Measurements from ENCODE around the gene BAIAP3.
"Not testable (repeated sequence)": the region's sequence is repeated elsewhere in the genome, so short reads cannot be mapped to it uniquely, and the experiment has no call there.

The BAIAP3 gene

GRCh38 chr16:1318268-1318545, 15.2 kb upstream of the BAIAP3 start:
- no peak for DNase-seq (ENCODE audit: low read depth)

DNA sequence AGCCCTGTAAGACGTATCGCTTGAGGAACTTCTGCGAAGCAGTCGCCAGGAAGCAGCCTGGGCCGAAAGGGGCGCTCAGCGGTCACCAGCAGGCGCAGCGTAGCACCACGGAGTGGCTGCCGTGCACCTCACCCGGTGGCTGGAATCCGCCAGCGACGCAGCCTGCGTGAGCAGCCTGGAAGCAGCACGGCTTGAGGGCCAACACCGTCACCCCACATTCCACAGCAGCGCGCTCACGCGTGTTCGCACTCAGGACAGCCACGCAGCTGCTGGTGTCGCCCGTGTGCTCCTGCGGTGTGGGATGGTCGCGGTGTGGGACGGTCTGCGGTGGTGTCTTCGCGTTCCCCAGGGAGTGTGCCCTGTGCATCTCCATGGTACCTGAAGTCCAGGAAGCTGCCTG, 14.4 kb upstream of the BAIAP3 start:
- DNase-seq (ENCODE audit: low read depth) = no peak

DNA sequence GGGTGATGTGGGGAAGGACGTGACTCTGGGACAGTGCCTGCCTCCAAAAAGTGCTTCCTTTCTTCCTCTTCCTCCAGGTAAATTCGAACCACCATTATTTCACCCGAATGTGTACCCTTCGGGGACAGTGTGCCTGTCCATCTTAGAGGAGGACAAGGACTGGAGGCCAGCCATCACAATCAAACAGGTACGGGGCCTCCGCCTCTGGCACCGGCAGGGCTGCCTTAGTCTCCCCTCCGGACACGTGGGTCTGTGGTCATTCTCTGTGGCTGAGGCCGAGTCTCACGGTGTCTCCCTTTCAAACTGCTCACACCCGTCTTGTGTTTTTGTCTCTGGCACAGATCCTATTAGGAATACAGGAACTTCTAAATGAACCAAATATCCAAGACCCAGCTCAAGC, 13.3 kb upstream of the BAIAP3 start:
- DNase-seq (ENCODE audit: low read depth) = no peak

GRCh38 chr16:1320658-1321240, 12.7 kb upstream of the BAIAP3 start:
- no peak for DNase-seq (ENCODE audit: low read depth)

DNA sequence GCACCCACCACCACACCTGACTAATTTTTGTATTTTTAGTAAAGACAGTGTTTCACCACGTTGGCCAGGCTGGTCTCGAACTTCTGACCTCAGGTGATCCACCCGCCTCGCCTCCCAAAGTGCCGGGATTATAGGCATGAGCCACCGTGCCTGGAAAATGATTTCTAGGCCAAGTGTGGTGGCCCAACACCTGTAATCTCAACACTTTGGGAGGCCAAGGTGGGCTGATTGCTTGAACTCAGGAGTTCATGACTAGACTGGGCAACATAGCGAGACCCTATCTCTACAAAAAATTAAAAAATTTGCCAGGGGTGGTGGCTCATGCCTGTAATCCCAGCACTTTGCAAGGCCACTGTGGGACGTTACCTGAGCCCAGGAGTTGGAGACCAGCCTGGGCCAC, 11.0 kb upstream of the BAIAP3 start:
- no peak for DNase-seq (ENCODE audit: low read depth)

- no peak for DNase-seq (ENCODE audit: low read depth)
These were observed 9.9 kb upstream of the BAIAP3 start for GRCh38 chr16:1323296-1324239.

- no peak for DNase-seq (ENCODE audit: low read depth)
These were observed 9.1 kb upstream of the BAIAP3 start for GRCh38 chr16:1324286-1324826.

DNA sequence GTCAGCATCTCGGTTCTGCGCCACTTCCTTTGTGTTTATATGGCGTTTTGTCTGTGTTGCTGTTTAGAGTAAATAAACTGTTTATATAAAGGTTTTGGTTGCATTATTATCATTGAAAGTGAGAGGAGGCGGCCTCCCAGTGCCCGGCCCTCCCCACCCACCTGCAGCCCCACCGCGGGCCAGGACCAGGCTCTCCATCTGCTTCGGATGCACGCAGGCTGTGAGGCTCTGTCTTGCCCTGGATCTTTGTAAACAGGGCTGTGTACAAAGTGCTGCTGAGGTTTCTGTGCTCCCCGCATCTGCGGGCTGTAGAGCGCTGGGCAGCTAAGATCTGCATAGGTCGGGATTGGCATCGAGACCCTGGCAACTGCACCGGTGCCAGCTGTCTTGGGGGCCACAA, 8.2 kb upstream of the BAIAP3 start:
- DNase-seq (ENCODE audit: low read depth) = no peak

DNA sequence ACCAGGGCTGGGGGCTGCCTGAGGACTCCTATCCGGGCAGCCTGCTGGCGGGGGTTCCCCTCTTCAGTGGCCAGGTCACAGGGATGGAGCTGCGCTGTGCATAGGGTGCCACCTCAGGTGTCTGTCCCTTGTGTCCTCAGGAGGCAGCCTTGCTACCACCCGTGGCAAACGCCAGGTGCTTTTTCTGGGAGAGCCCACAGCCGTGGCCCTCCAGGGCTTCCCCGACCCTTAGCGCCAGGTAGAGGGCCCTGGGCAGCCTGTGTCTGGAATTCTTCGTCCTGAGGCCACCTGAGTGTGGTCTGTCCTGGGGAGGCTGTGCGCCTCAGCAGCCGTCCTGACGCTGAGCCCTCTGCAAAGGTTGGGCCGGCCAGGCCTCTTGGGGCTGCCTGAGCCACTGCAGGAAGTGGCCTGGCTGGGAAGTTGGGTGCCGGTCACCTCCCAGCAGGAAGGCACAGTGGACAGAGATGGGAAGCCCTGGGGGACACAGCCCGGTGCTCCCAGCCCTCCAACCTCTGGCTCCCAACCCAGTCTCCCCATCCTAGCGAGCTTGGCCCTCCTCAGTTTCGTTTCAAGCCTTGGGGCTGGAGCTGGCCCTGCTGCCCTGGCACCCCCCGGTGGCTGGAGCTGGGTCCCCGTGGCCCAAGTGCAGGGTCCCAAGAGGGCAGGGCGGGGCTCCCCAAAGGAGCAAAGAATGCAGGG, 7.6 kb upstream of the BAIAP3 start:
- DNase-seq (ENCODE audit: low read depth) = no peak

- DNase-seq (ENCODE audit: low read depth) = no peak
These were observed 7.1 kb upstream of the BAIAP3 start for GRCh38 chr16:1326391-1326790.

DNA sequence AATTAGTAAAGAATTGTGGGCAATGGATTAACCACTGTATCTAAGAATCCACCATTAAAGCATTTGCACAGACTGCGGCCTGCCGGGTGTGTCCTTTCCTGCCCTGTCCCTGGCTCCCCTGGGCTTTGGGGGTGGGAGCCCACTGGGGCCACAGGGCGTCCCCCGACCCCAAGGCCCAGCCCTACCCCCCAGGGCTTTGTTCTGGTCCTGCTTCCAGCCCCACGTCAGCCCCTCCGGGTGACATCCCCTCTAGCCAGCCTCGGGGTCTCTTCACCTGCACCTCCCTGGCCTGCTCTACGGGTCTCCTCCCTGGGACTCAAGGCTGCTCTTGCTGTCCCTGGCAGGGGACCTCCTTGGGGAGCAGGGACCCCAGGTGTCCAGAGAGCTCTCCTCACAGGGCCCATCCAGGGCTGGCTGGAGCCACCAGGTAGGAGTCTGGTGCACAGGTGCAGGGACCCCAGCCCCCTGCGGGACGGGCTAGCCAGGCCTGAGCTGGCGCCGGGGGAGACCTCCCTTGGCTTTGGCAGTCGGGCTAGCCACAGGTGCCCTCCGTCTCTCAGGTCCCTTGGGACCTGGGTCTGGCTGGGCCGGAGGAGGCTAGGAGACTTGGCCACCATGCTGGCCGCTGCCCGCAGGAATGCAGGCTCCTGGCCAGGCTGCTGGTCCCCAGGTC, 6.4 kb upstream of the BAIAP3 start:
- DNase-seq (ENCODE audit: low read depth) = no peak

GRCh38 chr16:1327619-1327947, 5.9 kb upstream of the BAIAP3 start:
- no peak for DNase-seq (ENCODE audit: low read depth)

- not testable (repeated sequence) for DNase-seq (ENCODE audit: low read depth)
These were observed 5.3 kb upstream of the BAIAP3 start for GRCh38 chr16:1328136-1328535.

GRCh38 chr16:1328961-1329360, 4.5 kb upstream of the BAIAP3 start:
- DNase-seq (ENCODE audit: low read depth) = not testable (repeated sequence)

GRCh38 chr16:1330260-1330914, 3.1 kb upstream of the BAIAP3 start:
- DNase-seq (ENCODE audit: low read depth) = no peak

- DNase-seq (ENCODE audit: low read depth) = no peak
These were observed 2.3 kb upstream of the BAIAP3 start for GRCh38 chr16:1330931-1331711.

- DNase-seq (ENCODE audit: low read depth) = peak; percentile 61
These were observed 1.5 kb upstream of the BAIAP3 start for GRCh38 chr16:1331712-1332617.

DNA sequence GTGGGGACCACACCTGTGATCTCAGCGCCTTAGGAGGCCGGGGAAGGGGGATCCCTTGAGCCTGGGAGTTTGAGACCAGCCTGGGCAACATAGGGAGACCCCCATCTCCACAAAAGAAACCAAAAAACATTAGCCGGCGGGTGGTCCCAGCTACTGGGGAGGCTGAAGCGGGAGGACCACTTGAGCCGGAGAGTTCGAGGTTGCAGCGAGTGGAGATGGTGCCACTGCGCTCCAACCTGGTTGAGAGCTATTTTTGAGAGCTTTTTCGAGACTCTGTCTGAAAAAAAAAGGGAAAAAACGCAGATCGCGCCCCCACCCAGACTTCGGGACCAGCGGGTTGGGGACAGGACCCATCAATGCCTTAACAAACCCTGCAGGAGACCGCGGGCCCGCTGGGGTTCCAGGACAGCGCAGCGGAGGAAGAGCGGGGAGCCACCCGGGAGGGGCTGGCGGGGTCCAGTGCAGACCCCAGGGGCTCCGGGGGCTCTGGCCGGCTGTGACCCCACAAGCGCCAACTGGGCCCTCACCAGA, 762 bp upstream of the BAIAP3 start:
- DNase-seq (ENCODE audit: low read depth) = no peak

- DNase-seq (ENCODE audit: low read depth) = no peak
These were observed 632 bp downstream of the BAIAP3 start for GRCh38 chr16:1333854-1334700.

All from iris pigment epithelial cell (primary cell).